ENCODE measurements around the gene PHF2. TPM values are rescaled to one million over a fixed set of nuclear protein-coding genes. Genes with fewer than 3 reads are reported as not detected.

PHF2 gene
- total RNA-seq, 1 experiment from 2014 or later, result 11.6 TPM

- TF ChIP-seq ZNF317 (CRISPR knock-in tag; IDR thresholded peaks at IDR 0.05; ENCODE audit: borderline replicate concordance, low read depth) (no peak), PRRX2 (CRISPR knock-in tag; IDR thresholded peaks at IDR 0.05) (no peak), TEAD1 (CRISPR knock-in tag; IDR thresholded peaks at IDR 0.05) (no peak), NFE2L1 (CRISPR knock-in tag; IDR thresholded peaks at IDR 0.05) (no peak), NFATC4 (CRISPR knock-in tag; IDR thresholded peaks at IDR 0.05) (no peak), FOXP1 (CRISPR knock-in tag; IDR thresholded peaks at IDR 0.05; ENCODE audit: borderline replicate concordance) (no peak), RELA (CRISPR knock-in tag; IDR thresholded peaks at IDR 0.05; ENCODE audit: borderline replicate concordance) (no peak), FOXK1 (CRISPR knock-in tag; IDR thresholded peaks at IDR 0.05) (no peak), PREB (CRISPR knock-in tag; IDR thresholded peaks at IDR 0.05; ENCODE audit: borderline replicate concordance) (no peak), ZNF416 (CRISPR knock-in tag; IDR thresholded peaks at IDR 0.05) (no peak), ZNF138 (CRISPR knock-in tag; conservative IDR thresholded peaks at IDR 0.05) (no peak), HMGA2 (CRISPR knock-in tag; IDR thresholded peaks at IDR 0.05) (no peak), E2F5 (CRISPR knock-in tag; IDR thresholded peaks at IDR 0.05) (no peak), CTCF (IDR thresholded peaks at IDR 0.05) (no peak), ATF2 (CRISPR knock-in tag; IDR thresholded peaks at IDR 0.05; ENCODE audit: borderline replicate concordance, low read depth) (no peak), ZNF396 (CRISPR knock-in tag; IDR thresholded peaks at IDR 0.05; ENCODE audit: borderline replicate concordance) (no peak), ZSCAN18 (CRISPR knock-in tag; IDR thresholded peaks at IDR 0.05) (no peak)
- Mint-ChIP-seq H3K9me3 (peaks cover 6% of the 10 kb centered on the region), H3K27me3 (ENCODE audit: low read depth) (no peaks in the 10 kb centered on the region), H3K4me1 (peaks cover 25% of the 10 kb centered on the region), H3K4me3 (no peak overlapping the region), H3K36me3 (peaks cover 5% of the 10 kb centered on the region), H3K27ac (no peak overlapping the region)
- no peak for DNase-seq (ENCODE audit: low spot score)
- CTCF ChIA-PET, result no interaction called here
- POLR2A ChIA-PET, result no interaction called here
- no peak for ATAC-seq
Measured at GRCh38 chr9:93614830-93615468, 38.6 kb downstream of the PHF2 start.

GRCh38 chr9:93616044-93616443, 39.7 kb downstream of the PHF2 start:
- POLR2A ChIA-PET, result no interaction called here
- CTCF ChIA-PET, result interaction anchor here (2.0 to 2.4 kb wide), 2 partner anchors 24 to 50 kb away, joined by 9 to 13 read pairs; no protein-coding TSS in a partner anchor
- Mint-ChIP-seq H3K36me3 (no peaks in the 10 kb centered on the region), H3K9me3 (no peaks in the 10 kb centered on the region), H3K4me3 (no peak overlapping the region), H3K4me1 (peaks cover 25% of the 10 kb centered on the region), H3K27ac (no peak overlapping the region), H3K27me3 (ENCODE audit: low read depth) (no peaks in the 10 kb centered on the region)
- ATAC-seq (no peak), DNase-seq (ENCODE audit: low spot score) (no peak)
- TF ChIP-seq SP1 (CRISPR knock-in tag; conservative IDR thresholded peaks at IDR 0.05), result no peak
- TF ChIP-seq FOXJ3 (CRISPR knock-in tag; IDR thresholded peaks at IDR 0.05; ENCODE audit: borderline replicate concordance), result no peak
- no peak for TF ChIP-seq NFATC4 (CRISPR knock-in tag; IDR thresholded peaks at IDR 0.05)
- no peak for TF ChIP-seq ZSCAN18 (CRISPR knock-in tag; IDR thresholded peaks at IDR 0.05)
- TF ChIP-seq NR2C2 (CRISPR knock-in tag; IDR thresholded peaks at IDR 0.05), result no peak
- TF ChIP-seq ZNF532 (CRISPR knock-in tag; IDR thresholded peaks at IDR 0.05; ENCODE audit: borderline replicate concordance), result no peak
- no peak for TF ChIP-seq ZNF396 (CRISPR knock-in tag; IDR thresholded peaks at IDR 0.05; ENCODE audit: borderline replicate concordance)
- TF ChIP-seq USF2 (CRISPR knock-in tag; IDR thresholded peaks at IDR 0.05), result no peak
